Progenitor cell of endocrine pancreas (in vitro differentiated cells): ENCODE data around the gene CNBP. TPM values are rescaled to one million over a fixed set of nuclear protein-coding genes. Genes with fewer than 3 reads are reported as not detected.

Experiments used
- DNase-seq: peaks from one replicate; pipeline ENCODE4 v3.0.0; 2021; ENCODE audit warnings: low spot score; ENCODE audit not compliant: unreplicated experiment
- H3K27ac Mint-ChIP-seq: 2 replicates; pipeline ENCODE4 v1.8.0; 2021; ENCODE audit warnings: mild to moderate bottlenecking, moderate library complexity, mixed read lengths
- H3K27me3 Mint-ChIP-seq: 2 replicates; pipeline ENCODE4 v1.8.0; 2021; ENCODE audit warnings: mixed read lengths
- H3K36me3 Mint-ChIP-seq: 2 replicates; pipeline ENCODE4 v1.8.0; 2022; ENCODE audit warnings: mixed read lengths; ENCODE audit not compliant: insufficient read depth
- H3K4me1 Mint-ChIP-seq: 2 replicates; pipeline ENCODE4 v1.8.0; 2021; ENCODE audit warnings: low read depth, mixed read lengths
- H3K4me3 Mint-ChIP-seq: 2 replicates; pipeline ENCODE4 v1.8.0; 2021; ENCODE audit warnings: low read depth, mild to moderate bottlenecking, moderate library complexity, mixed read lengths
- H3K9me3 Mint-ChIP-seq: 2 replicates; pipeline ENCODE4 v1.8.0; 2021; ENCODE audit warnings: low read depth, mixed read lengths
- total RNA-seq: library from RNA; stranded (reverse); gene quantifications from 2 replicates; pipeline ENCODE4 v1.2.1, GENCODE V29; 2021
- TF ChIP-seq, protein P1 (sequence below): fragments of 200-600 bp; sonication (generic); IDR thresholded peaks from one replicate; pipeline ENCODE4 v1.5.0; 2021; ENCODE audit warnings: antibody characterized with exemption, mild to moderate bottlenecking; ENCODE audit not compliant: unreplicated experiment

The CNBP gene
- total RNA-seq, 1 donor from 2014 or later = 194 TPM

DNA sequence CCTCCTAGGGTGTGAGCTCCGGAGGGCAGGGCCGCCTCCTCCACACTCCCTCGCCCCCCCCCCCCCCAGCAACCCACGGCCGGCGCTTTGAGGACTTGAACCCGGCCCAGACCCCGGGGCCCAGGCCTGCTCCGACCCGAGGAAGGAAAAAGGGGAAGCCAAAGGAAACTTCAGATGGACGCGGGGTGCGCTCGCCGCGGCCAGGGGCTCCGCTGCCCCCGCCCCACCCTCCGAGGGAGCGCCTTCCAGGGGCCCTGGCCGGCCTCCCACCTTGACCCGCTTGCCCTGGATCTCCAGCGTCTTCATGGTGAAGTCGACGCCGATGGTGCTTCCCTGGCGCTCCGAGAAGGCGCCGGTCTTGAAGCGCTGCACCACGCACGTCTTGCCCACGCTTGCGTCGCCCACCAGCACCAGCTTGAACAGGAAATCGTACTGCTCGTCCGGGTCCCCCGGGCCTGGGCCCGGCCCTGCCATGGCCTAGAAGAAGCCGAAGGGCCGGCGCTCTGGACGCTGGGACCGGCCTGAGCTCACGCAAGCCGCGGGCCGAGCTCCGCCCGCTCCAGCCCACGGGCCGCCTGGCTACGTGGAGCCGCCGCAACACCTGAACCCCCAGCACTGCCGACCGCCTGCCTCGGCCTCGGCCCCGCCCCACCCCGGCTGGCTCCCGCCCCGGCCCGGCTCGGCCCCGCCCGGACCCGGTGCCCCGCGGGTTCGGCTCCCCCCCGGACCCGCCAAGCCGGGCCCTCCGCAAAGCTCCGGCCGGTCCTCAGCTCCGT, 62.5 kb downstream of the CNBP start:
- H3K4me1 Mint-ChIP-seq = peaks cover 50% of the 10 kb centered on the region
- TF ChIP-seq, protein P1, sequence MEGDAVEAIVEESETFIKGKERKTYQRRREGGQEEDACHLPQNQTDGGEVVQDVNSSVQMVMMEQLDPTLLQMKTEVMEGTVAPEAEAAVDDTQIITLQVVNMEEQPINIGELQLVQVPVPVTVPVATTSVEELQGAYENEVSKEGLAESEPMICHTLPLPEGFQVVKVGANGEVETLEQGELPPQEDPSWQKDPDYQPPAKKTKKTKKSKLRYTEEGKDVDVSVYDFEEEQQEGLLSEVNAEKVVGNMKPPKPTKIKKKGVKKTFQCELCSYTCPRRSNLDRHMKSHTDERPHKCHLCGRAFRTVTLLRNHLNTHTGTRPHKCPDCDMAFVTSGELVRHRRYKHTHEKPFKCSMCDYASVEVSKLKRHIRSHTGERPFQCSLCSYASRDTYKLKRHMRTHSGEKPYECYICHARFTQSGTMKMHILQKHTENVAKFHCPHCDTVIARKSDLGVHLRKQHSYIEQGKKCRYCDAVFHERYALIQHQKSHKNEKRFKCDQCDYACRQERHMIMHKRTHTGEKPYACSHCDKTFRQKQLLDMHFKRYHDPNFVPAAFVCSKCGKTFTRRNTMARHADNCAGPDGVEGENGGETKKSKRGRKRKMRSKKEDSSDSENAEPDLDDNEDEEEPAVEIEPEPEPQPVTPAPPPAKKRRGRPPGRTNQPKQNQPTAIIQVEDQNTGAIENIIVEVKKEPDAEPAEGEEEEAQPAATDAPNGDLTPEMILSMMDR = no peak
- no peaks in the 10 kb centered on the region for H3K27me3 Mint-ChIP-seq
- H3K4me3 Mint-ChIP-seq = peak overlapping the region; percentile 88
- H3K9me3 Mint-ChIP-seq = no peaks in the 10 kb centered on the region
- DNase-seq = peak; percentile 24
- H3K27ac Mint-ChIP-seq = peak overlapping the region; percentile 96
- H3K36me3 Mint-ChIP-seq = peaks cover 6% of the 10 kb centered on the region

DNA sequence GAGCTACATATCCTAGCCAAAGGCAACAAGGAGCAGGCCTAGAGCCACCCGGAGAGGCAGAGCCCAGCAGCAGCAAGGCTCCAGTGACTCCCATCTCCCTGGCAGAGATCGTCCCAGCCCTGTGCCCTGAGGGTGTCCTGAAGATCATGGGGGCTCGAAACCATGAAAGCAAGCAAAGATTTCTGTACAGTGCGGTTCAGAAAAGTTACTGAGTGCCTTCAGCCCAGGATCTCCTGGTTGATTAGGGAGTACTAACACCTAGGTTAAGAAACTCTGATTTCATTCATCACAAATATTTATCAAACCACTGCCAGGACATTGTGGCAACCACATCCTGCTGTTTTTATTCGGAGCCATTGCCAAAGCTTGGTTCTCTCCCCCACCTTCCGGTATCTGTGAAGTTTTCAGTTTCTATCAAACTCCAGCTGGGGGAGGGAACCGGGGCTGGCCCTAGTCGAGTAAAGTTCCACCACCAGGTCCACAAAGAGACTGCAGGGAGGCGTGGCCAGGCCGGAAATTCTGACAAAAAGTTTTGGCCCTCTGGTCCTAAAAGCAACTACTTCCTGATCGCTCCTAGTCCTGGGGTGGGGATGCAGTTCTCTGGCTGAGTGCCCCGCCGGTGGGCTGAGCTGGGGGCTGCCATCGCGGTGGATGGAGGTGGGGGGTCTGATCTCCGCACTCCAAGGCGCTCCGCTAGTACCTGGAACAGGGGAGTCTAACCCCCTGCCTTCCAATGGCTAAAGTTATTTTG, 63.3 kb downstream of the CNBP start:
- Mint-ChIP-seq H3K27me3 (no peaks in the 10 kb centered on the region), H3K9me3 (no peaks in the 10 kb centered on the region), H3K4me3 (peak overlapping the region; percentile 88)

DNA sequence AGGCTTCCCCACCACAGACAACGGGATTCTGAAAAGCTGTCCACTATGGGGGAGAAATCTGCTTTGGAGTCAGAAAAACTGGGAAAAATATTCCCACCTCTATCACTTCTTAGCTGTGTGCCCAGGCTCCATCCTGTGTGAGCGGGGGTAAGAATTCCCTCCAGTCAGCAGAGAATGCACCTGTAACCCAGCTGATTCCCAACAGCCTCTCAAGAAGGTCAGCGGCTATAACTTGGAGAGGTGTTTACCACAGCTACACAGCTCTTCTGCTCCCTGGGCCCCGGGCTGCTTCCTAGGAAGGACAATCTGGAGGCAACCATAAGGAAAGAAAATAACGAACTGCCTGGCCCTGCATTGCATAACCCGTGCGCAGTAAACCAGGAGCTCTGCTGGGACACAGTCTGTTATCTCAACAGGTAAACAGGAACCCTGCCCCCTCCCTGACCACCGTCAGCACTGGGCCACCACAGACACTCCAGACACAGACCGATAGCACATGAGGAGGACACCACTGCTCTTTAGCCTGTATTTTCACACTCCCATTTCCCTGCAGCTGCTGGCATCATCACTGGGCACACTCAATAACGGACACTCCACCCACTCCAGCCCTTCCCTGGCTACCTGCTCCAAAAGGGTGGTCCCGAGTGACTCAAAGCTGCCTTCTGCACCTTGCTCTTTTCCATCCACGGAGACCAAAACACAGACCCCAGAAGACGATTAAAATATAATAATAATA, 64.2 kb downstream of the CNBP start:
- no peaks in the 10 kb centered on the region for H3K9me3 Mint-ChIP-seq
- peaks cover 7% of the 10 kb centered on the region for H3K36me3 Mint-ChIP-seq
- no peak for DNase-seq
- peak overlapping the region; percentile 88 for H3K4me3 Mint-ChIP-seq
- H3K27me3 Mint-ChIP-seq = no peaks in the 10 kb centered on the region
- H3K4me1 Mint-ChIP-seq = peaks cover 55% of the 10 kb centered on the region
- TF ChIP-seq, protein P1 = no peak
- peak overlapping the region; percentile 96 for H3K27ac Mint-ChIP-seq

More for the DNA sequence above, 63.3 kb downstream of the CNBP start:
- H3K36me3 Mint-ChIP-seq = peaks cover 7% of the 10 kb centered on the region
- peak overlapping the region; percentile 96 for H3K27ac Mint-ChIP-seq
- peak; percentile 56 for DNase-seq
- TF ChIP-seq, protein P1 = peak; percentile 15
- peaks cover 53% of the 10 kb centered on the region for H3K4me1 Mint-ChIP-seq

DNA sequence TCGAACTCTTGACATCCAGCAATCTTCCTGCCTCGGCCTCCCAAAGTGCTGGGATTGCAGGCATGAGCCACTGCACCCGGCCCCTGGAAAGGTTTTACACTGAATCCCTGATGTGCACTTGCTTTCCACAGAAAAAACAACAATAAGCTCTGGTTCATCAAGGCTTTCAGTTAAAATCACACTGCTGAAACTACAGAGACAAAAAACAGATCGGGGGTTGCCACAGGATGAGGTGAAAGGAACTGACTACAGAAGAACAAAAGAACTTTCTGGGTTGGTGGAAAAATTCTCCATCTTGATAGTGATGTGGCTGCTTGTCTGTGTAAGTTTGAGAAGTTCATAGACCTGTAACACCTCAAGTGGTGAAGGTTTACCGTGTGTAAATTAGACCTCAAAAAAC, 65.0 kb downstream of the CNBP start:
- TF ChIP-seq, protein P1 = no peak
- peaks cover 57% of the 10 kb centered on the region for H3K4me1 Mint-ChIP-seq
- H3K27me3 Mint-ChIP-seq = no peaks in the 10 kb centered on the region
- peak overlapping the region; percentile 96 for H3K27ac Mint-ChIP-seq
- H3K9me3 Mint-ChIP-seq = no peaks in the 10 kb centered on the region
- peaks cover 7% of the 10 kb centered on the region for H3K36me3 Mint-ChIP-seq
- DNase-seq = no peak
- H3K4me3 Mint-ChIP-seq = peak overlapping the region; percentile 88

Other genes starting within 250 kb of the CNBP start
- 2.4 and 2.7 TPM in 2 replicates for gene CFAP92, start 189.8 kb downstream of the CNBP start, total RNA-seq
- gene EFCC1, start 182.6 kb downstream of the CNBP start, total RNA-seq = 0.60 TPM in 2 replicates
- not detected in 2 replicates for gene GP9, start 123.1 kb downstream of the CNBP start, total RNA-seq
- gene RAB43, start 62.1 kb downstream of the CNBP start, total RNA-seq = 23.8 and 24.3 TPM in 2 replicates
- gene ISY1, start 22.8 kb downstream of the CNBP start, total RNA-seq = 34.0 and 37.4 TPM in 2 replicates
- gene COPG1, start 65.7 kb upstream of the CNBP start, total RNA-seq = 141 and 145 TPM in 2 replicates
- gene HMCES, start 95.0 kb upstream of the CNBP start, total RNA-seq = 35.3 TPM in 2 replicates
- gene EFCAB12, start 244.7 kb upstream of the CNBP start, total RNA-seq = 6.6 and 6.8 TPM in 2 replicates